ENCODE results near the gene NXPH3. TPM values are rescaled to one million over a fixed set of nuclear protein-coding genes. Genes with fewer than 3 reads are reported as not detected.
"Not testable (repeated sequence)": the region's sequence is repeated elsewhere in the genome, so short reads cannot be mapped to it uniquely, and the experiment has no call there.

The NXPH3 gene
- total RNA-seq, 2 donors from 2014 or later: 61.7 to 131 TPM

DNA sequence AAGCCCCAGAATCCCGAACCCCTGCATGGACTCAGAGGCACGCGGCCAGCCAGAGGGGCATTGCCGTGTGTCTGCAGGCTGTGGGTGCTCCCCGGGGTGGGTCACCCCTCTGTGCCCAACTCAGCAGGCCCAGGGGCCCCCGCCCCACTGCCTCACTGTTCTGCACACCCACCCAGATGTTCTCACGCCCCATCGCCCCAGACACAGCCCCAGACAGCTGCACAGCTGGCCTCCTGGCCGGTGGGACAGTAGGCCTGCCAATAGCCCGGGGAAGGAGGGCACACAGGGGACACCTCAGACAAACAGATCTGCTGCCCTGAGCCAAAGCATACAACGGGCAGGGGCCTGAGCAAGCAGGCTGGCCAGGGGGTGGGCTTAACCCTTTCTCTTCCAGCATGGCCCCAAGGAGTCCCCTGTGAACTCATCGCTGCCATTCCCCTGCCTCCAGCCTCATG, 27.6 kb upstream of the NXPH3 start:
- no peaks in the 10 kb centered on the region for H3K9me3 ChIP-seq
- H3K36me3 ChIP-seq: no peaks in the 10 kb centered on the region
- H3K27me3 ChIP-seq (replicated peaks; ENCODE audit: insufficient read depth): no peaks in the 10 kb centered on the region
- no peak overlapping the region for H3K27ac ChIP-seq
- TF ChIP-seq, protein P1, sequence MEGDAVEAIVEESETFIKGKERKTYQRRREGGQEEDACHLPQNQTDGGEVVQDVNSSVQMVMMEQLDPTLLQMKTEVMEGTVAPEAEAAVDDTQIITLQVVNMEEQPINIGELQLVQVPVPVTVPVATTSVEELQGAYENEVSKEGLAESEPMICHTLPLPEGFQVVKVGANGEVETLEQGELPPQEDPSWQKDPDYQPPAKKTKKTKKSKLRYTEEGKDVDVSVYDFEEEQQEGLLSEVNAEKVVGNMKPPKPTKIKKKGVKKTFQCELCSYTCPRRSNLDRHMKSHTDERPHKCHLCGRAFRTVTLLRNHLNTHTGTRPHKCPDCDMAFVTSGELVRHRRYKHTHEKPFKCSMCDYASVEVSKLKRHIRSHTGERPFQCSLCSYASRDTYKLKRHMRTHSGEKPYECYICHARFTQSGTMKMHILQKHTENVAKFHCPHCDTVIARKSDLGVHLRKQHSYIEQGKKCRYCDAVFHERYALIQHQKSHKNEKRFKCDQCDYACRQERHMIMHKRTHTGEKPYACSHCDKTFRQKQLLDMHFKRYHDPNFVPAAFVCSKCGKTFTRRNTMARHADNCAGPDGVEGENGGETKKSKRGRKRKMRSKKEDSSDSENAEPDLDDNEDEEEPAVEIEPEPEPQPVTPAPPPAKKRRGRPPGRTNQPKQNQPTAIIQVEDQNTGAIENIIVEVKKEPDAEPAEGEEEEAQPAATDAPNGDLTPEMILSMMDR (IDR thresholded peaks at IDR 0.05): no peak
- ATAC-seq (ENCODE audit: insufficient number of reproducible peaks, low FRiP score, low read depth) (no peak), DNase-seq (ENCODE audit: low spot score) (no peak)
- H3K4me1 ChIP-seq (ENCODE audit: control insufficient read depth in 1 of 2, low read depth in 2 of 2): peaks cover 0 to 14% of the 10 kb centered on the region in 2 donors
- no peak overlapping the region for H3K4me3 ChIP-seq

DNA sequence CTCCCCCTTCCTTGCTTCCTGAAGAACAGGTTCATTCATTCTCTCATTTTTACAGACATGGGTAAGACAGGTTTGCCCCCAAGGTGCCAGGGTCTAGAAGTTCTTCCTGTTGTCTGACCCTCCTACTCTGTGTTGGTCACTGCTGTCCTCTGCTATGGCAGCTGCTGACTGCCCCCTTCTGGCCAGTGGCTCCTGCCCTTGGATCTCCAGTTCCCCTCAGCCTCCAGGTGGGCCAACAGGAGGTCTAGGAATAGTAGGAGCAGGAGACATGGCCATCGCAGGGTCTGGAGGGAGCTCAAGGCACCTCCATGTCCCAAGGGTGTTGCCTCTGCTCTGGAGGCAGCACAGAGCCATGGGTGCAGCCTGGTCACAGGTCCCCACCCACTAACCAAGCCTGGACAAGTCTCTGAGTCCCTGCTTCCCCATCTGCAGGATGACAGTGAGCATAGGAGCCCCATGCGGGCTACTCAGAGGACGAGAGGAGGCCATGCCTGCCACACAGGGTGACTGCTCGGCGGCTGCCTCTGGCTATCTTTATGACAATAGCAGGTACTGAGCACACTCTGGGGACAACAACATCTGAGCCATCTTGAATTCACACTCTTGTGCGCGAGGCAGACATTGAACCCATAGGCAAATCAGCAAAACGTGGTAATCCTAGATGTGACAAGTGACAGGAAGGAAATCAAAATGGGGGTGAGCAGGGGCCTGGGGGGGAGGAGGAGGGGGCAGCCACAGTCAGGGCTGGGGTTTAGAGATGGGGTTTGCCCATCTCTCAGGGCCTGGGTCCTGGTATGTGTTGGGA, 27.0 kb upstream of the NXPH3 start:
- ATAC-seq (ENCODE audit: insufficient number of reproducible peaks, low FRiP score, low read depth): no peak
- DNase-seq (ENCODE audit: low spot score): no peak

DNA sequence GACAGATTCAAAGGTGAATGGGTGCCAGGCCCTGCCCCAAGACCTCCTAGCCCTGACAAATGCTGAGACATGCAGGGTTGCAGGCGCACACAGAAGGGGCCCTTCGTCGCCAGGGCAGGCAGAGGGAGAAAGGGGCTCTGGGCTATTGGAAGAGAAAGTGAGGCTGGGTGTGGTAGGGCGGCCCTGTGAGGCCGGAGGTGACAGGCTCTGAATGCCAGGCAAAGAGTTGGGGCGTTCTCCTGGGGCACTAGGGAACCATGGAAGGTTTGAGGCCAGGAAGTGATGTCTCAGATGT, 26.4 kb upstream of the NXPH3 start:
- DNase-seq (ENCODE audit: low spot score) (no peak), ATAC-seq (ENCODE audit: insufficient number of reproducible peaks, low FRiP score, low read depth) (no peak)
- Histone ChIP-seq H3K9me3 (no peaks in the 10 kb centered on the region), H3K27me3 (replicated peaks; ENCODE audit: insufficient read depth) (no peaks in the 10 kb centered on the region), H3K4me1 (ENCODE audit: control insufficient read depth in 1 of 2, low read depth in 2 of 2) (peaks cover 0 to 14% of the 10 kb centered on the region in 2 donors), H3K4me3 (no peak overlapping the region), H3K36me3 (no peaks in the 10 kb centered on the region), H3K27ac (no peak overlapping the region)
- TF ChIP-seq, protein P1 (IDR thresholded peaks at IDR 0.05): no peak

More for the DNA sequence above, 27.0 kb upstream of the NXPH3 start:
- Histone ChIP-seq H3K4me3 (no peak overlapping the region), H3K27me3 (replicated peaks; ENCODE audit: insufficient read depth) (no peaks in the 10 kb centered on the region), H3K4me1 (ENCODE audit: control insufficient read depth in 1 of 2, low read depth in 2 of 2) (peaks cover 0 to 14% of the 10 kb centered on the region in 2 donors), H3K9me3 (no peaks in the 10 kb centered on the region), H3K27ac (no peak overlapping the region), H3K36me3 (no peaks in the 10 kb centered on the region)
- TF ChIP-seq, protein P1 (IDR thresholded peaks at IDR 0.05): peak; percentile 36

DNA sequence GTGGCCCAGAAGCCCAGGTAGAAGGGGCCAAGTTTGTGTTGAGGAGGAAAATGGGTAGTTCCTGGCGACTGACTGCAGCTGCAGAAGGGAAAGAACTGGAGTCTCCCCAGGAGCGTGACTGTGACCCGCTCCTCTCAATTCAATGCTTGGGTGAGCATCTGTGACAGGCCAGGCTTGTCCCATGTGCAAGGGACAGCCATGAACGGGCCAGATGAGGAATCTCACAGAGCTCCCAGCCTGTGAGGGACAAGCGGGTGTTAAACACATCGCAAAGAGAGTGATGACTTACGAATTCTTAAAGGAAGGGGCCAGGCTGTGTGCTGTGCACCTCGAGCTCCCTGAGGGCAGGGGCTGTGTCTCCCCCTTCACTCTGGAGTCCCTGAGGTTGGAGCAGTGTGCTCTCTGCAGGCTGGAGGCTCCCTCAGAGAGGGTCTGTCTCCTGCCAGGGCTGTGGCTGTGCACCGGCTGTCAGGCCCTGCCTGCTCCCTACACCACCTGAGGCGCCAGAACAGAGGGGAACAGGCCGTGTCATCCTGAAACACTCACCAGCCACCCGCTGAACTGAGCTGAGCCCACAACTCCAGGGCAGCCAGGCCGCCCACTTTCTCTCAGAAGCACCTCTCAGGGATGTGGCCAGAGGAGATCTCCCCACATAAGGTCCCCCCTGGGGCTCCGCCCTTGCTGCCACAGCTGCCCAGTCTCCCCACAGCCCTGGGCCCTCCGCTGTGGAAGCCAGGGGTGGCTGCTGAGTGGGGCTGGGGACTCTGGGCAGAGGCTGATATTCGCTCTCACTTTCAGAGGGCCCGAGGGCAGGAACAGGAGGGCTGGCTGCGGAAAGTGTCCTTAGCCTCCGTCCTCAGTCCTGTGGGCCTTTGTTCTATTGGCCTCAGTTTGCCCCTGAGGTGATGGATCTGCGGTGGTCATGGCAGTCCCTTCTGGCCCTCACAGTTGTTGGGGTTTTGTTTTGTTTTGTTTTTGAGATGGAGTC, 25.7 kb upstream of the NXPH3 start:
- TF ChIP-seq, protein P1 (IDR thresholded peaks at IDR 0.05): no peak
- H3K27ac ChIP-seq: no peak overlapping the region
- no peaks in the 10 kb centered on the region for H3K36me3 ChIP-seq
- ATAC-seq (ENCODE audit: insufficient number of reproducible peaks, low FRiP score, low read depth) (no peak), DNase-seq (ENCODE audit: low spot score) (no peak)
- H3K9me3 ChIP-seq: no peaks in the 10 kb centered on the region
- H3K4me3 ChIP-seq: no peak overlapping the region
- H3K27me3 ChIP-seq (replicated peaks; ENCODE audit: insufficient read depth): no peaks in the 10 kb centered on the region
- H3K4me1 ChIP-seq (ENCODE audit: control insufficient read depth in 1 of 2, low read depth in 2 of 2): peaks cover 0 to 14% of the 10 kb centered on the region in 2 donors

DNA sequence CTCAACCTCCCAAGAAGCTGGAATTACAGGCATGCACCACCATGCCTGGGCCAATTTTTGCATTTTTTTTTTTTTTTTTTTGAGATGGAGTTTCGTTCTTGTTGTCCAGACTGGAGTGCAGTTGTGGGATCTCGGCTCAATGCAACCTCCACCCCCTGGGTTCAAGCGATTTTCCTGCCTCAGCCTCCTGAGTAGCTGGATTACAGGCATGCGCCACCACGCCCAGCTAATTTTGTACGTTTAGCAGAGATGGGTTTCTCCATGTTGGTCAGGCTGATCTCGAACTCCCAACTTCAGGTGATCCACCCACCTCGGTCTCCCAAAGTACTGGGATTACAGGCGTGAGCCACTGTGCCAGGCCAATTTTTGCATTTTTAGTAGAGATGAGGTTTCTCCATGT, 24.9 kb upstream of the NXPH3 start:
- H3K36me3 ChIP-seq; H3K27ac ChIP-seq; ATAC-seq (ENCODE audit: insufficient number of reproducible peaks, low FRiP score, low read depth); H3K27me3 ChIP-seq (replicated peaks; ENCODE audit: insufficient read depth); DNase-seq (ENCODE audit: low spot score); H3K4me3 ChIP-seq; H3K9me3 ChIP-seq: not testable (repeated sequence)
- peaks cover 0 to 14% of the 10 kb centered on the region in 2 donors for H3K4me1 ChIP-seq (ENCODE audit: control insufficient read depth in 1 of 2, low read depth in 2 of 2)
